Osteoblast (primary cell): Measurements from ENCODE around the gene TTC38. TPM values are rescaled to one million over a fixed set of nuclear protein-coding genes. Genes with fewer than 3 reads are reported as not detected.

Source experiments
- DNase-seq: peaks from one replicate; pipeline ENCODE4 v3.0.0; 2011; ENCODE audit warnings: low spot score, mixed read lengths; ENCODE audit not compliant: insufficient read length; ENCODE audit errors: missing footprints
- H2AFZ ChIP-seq: 2 replicates; pipeline ENCODE4 v1.6.0; 2011; ENCODE audit warnings: mild to moderate bottlenecking, low read length
- H3K27ac ChIP-seq: 2 replicates; pipeline ENCODE4 v1.5.1; 2011; ENCODE audit warnings: mild to moderate bottlenecking, low read depth, low read length, moderate library complexity
- H3K27me3 ChIP-seq: 2 replicates; pipeline ENCODE4 v1.6.0; 2012; ENCODE audit warnings: mild to moderate bottlenecking, control low read depth, inconsistent platforms, low read length, moderate library complexity; ENCODE audit not compliant: insufficient read depth
- H3K36me3 ChIP-seq: 2 replicates; pipeline ENCODE4 v1.5.1; 2011; ENCODE audit warnings: mild to moderate bottlenecking, low read length, control low read depth, moderate library complexity; ENCODE audit not compliant: insufficient read depth
- H3K4me1 ChIP-seq: 2 replicates; pipeline ENCODE4 v1.5.1; 2011; ENCODE audit warnings: mild to moderate bottlenecking, low read length, control low read depth, moderate library complexity; ENCODE audit not compliant: insufficient read depth
- H3K4me2 ChIP-seq: 2 replicates; pipeline ENCODE4 v1.6.0; 2011; ENCODE audit warnings: mild to moderate bottlenecking, low read length; ENCODE audit not compliant: insufficient read depth
- H3K4me3 ChIP-seq: fragments of 200-600 bp; sonication (generic); 3 replicates; pipeline ENCODE4 v1.5.1; 2012; ENCODE audit warnings: mild to moderate bottlenecking, low read length, inconsistent platforms; ENCODE audit not compliant: insufficient read depth
- H3K79me2 ChIP-seq: 2 replicates; pipeline ENCODE4 v1.6.0; 2012; ENCODE audit warnings: mild to moderate bottlenecking, low read length, control low read depth, inconsistent platforms; ENCODE audit not compliant: insufficient read depth
- H3K9me3 ChIP-seq: 2 replicates; pipeline ENCODE4 v1.5.1; 2011; ENCODE audit warnings: low read depth, low read length, control low read depth
- H4K20me1 ChIP-seq: 2 replicates; pipeline ENCODE4 v1.6.0; 2012; ENCODE audit warnings: mild to moderate bottlenecking, low read length, control low read depth; ENCODE audit not compliant: insufficient read depth
- total RNA-seq: library from RNA; depleted of rRNA; stranded (reverse); fragments of >200 nt; gene quantifications from 2 replicates; pipeline ENCODE4 v1.2.3, GENCODE V29; 2012
- TF ChIP-seq, protein P1 (sequence below): IDR thresholded peaks from 2 replicates; pipeline ENCODE4 v1.5.1; 2011; ENCODE audit warnings: mild to moderate bottlenecking, low read depth, low read length, moderate library complexity; ENCODE audit errors: extremely low read depth

The TTC38 gene
- total RNA-seq, 1 donor = 29.3 TPM

DNA sequence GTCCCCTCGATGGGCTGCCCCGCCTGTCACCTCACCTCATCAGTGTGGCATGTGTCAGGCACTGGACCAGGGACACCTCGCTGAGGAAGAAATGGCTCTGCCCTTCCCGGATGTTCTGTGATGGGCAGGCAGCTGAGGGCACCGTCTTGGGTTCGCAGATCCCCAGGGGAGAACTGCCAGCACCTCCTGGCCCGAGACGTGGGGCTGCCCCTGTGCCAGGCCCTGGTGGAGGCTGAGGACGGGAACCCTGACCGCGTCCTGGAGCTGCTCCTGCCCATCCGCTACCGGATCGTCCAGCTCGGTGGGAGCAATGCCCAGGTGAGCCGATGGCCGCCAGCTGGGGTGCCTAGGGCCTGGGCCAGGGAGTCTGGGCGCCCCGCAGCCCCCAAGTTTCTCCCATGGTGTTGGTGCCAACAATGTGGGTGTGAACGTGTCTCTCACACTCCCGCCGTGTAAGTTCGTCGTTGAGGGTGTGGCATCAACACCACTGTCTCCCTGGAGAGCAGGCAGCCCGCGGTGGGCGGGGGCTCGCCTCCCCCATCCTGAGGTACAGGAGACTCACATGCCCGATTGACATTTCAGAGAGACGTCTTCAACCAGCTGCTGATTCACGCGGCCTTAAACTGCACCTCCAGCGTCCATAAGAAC, 21.6 kb downstream of the TTC38 start:
- TF ChIP-seq, protein P1, sequence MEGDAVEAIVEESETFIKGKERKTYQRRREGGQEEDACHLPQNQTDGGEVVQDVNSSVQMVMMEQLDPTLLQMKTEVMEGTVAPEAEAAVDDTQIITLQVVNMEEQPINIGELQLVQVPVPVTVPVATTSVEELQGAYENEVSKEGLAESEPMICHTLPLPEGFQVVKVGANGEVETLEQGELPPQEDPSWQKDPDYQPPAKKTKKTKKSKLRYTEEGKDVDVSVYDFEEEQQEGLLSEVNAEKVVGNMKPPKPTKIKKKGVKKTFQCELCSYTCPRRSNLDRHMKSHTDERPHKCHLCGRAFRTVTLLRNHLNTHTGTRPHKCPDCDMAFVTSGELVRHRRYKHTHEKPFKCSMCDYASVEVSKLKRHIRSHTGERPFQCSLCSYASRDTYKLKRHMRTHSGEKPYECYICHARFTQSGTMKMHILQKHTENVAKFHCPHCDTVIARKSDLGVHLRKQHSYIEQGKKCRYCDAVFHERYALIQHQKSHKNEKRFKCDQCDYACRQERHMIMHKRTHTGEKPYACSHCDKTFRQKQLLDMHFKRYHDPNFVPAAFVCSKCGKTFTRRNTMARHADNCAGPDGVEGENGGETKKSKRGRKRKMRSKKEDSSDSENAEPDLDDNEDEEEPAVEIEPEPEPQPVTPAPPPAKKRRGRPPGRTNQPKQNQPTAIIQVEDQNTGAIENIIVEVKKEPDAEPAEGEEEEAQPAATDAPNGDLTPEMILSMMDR = no peak
- Histone ChIP-seq H3K36me3 (peaks cover 38% of the 10 kb centered on the region), H2AFZ (no peak overlapping the region), H3K27me3 (no peaks in the 10 kb centered on the region), H3K4me2 (no peak overlapping the region), H3K9me3 (no peaks in the 10 kb centered on the region), H4K20me1 (no peaks in the 10 kb centered on the region), H3K79me2 (no peaks in the 10 kb centered on the region), H3K27ac (no peak overlapping the region), H3K4me3 (no peak overlapping the region), H3K4me1 (no peaks in the 10 kb centered on the region)
- peak; percentile 52 for DNase-seq

DNA sequence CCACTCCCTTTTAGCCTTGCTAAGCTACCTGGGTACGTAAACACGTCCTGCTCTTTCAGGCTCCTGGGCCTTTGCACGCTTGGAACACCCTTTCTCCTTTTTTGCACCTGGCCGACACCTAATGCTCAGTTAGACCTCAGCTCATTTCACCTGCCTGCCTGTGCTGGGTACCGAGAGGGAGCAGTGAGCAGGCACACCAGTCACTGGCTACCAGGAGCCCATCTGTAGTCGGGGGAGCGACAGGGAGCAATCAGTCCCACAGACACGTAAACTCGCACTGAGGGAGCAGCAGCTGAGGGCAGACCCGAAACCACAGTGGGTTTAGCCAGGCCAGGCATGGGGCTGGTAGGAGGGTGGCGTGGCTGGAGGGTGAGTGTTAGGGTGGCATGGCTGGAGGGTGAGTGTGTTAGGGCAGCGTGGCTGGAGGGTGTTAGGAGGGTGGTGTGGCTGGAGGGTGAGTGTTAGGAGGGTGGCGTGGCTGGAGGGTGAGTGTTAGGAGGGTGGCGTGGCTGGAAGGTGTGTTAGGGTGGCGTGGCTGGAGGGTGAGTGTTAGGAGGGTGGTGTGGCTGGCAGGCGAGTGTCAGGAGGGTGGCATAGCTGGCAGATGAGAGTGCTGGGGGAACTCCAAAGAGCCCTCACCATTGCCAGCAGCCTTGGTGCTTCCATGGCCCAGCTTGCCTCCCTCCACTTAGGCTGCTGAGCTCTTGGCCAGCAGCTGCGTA, 22.5 kb downstream of the TTC38 start:
- no peak overlapping the region for H2AFZ ChIP-seq
- TF ChIP-seq, protein P1 = no peak
- H4K20me1 ChIP-seq = no peaks in the 10 kb centered on the region
- no peaks in the 10 kb centered on the region for H3K9me3 ChIP-seq
- H3K79me2 ChIP-seq = no peaks in the 10 kb centered on the region
- peaks cover 32% of the 10 kb centered on the region for H3K36me3 ChIP-seq
- peak; percentile 56 for DNase-seq
- H3K4me3 ChIP-seq = no peak overlapping the region
- no peaks in the 10 kb centered on the region for H3K27me3 ChIP-seq
- H3K4me1 ChIP-seq = peaks cover under 1% of the 10 kb centered on the region
- H3K4me2 ChIP-seq = no peak overlapping the region
- no peak overlapping the region for H3K27ac ChIP-seq

DNA sequence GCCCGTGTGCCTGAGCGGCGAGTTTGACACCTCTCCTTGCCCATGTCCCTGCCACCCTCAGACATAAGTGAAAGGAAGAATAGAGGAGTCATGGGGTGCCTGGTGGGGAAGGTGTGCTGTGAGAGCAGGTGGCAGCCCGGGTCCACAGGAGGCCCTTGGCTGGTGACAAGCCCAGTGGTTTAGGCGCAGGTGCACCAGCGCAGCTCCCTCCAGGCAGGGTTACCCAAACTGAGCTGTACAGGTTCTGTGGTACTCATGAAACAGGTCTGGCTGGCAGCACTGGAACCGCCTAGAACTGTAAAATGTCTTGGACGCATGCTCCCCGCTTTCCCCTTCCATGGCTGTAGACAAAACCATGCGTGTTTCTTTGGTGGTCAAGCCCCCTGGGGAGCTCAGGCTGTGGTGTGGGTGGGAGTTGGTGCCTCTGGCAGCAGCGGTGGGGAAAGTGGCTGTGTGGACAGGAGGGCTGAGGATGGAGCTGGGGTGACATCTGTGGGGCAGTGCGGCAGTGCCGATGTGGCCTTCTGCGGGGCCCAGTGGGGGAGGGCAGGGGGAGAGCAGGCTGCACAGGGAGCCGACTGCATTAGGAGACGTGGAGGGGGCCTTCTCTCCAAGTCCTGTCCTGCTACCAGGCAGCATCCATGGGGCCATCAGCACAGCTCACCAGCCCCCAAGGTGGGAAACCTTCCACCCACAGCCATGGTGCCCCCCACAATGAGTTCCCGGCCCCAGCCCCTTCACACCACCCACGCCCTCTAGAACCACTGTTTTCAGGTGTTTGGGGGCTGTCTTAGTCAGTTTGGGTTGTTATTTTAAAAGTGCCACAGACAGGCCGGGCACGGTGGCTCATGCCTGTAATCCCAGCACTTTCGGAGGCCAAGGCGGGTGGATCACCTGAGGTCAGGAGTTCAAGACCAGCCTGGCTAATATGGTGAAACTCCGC, 23.3 kb downstream of the TTC38 start:
- TF ChIP-seq, protein P1 = no peak
- H3K36me3 ChIP-seq = peaks cover 32% of the 10 kb centered on the region

More for the DNA sequence above, 23.3 kb downstream of the TTC38 start:
- H3K9me3 ChIP-seq = no peaks in the 10 kb centered on the region
- no peaks in the 10 kb centered on the region for H3K79me2 ChIP-seq
- H2AFZ ChIP-seq = no peak overlapping the region
- no peaks in the 10 kb centered on the region for H3K27me3 ChIP-seq
- peaks cover 9% of the 10 kb centered on the region for H3K4me1 ChIP-seq
- H3K27ac ChIP-seq = no peak overlapping the region
- no peaks in the 10 kb centered on the region for H4K20me1 ChIP-seq
- no peak overlapping the region for H3K4me2 ChIP-seq
- no peak overlapping the region for H3K4me3 ChIP-seq
- DNase-seq = peak; percentile 68
